ENCODE measurements around the gene IRAG1. TPM values are rescaled to one million over a fixed set of nuclear protein-coding genes. Genes with fewer than 3 reads are reported as not detected.

Gene IRAG1
- total and polyA plus RNA-seq, 2 donors (not counting 1 experiment from before 2014, with no cell fraction given): 0.27 to 0.32 TPM

DNA sequence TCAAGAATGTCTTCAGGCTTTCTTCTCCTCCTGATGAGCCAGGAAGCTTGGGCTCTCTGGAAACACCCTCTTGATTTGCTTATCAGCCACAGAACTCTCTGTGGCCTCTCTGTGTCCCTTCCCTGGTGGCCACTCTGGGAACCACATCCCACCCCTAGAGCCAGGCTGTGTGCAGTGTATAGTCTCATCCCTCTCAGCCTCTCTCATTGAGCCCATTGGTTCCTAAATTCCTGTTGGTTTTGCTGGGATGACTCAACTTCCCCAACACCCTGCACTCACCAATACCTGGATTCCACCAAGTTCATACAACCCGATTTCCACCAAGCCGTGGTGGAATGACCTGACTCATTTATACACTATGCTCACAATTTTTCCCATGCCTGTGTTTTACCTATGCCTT lies 5.2 kb downstream of the IRAG1 start:
- Mint-ChIP-seq H3K27me3 (peaks cover 4% of the 10 kb centered on the region), H3K4me3 (no peak overlapping the region), H3K9me3 (ENCODE audit: insufficient read depth) (no peaks in the 10 kb centered on the region), H3K4me1 (peaks cover 6% of the 10 kb centered on the region), H3K27ac (no peak overlapping the region)
- no peak for ATAC-seq (ENCODE audit: low read depth)
- CTCF ChIA-PET: no interaction called here
- no peaks in the 10 kb centered on the region for H4K20me1 ChIP-seq (ENCODE audit: control insufficient read depth, insufficient read depth, low read length, poor library complexity, severe bottlenecking)
- no peaks in the 10 kb centered on the region for H3K36me3 ChIP-seq (replicated peaks in 1 of 2; ENCODE audit: control extremely low read depth in 1 of 2, control insufficient read depth in 1 of 2, extremely low read depth in 1 of 2, insufficient read depth in 2 of 2, low read length in 1 of 2)
- H3K9me3 ChIP-seq (ENCODE audit: control extremely low read depth in 1 of 3, control insufficient read depth in 2 of 3, insufficient read depth in 1 of 3, low read length in 2 of 3): no peaks in the 10 kb centered on the region
- H3K79me2 ChIP-seq (ENCODE audit: control insufficient read depth, insufficient read depth, low read length): no peaks in the 10 kb centered on the region
- DNase-seq: no peak
- POLR2A ChIA-PET: no interaction called here
- H2AFZ ChIP-seq (ENCODE audit: insufficient read depth, low read depth, low read length, poor library complexity, severe bottlenecking): no peak overlapping the region
- no peak overlapping the region for H3K9ac ChIP-seq (ENCODE audit: low read length)
- H3K27ac ChIP-seq (ENCODE audit: low read length in 2 of 2): no peak overlapping the region
- TF ChIP-seq CTCF (IDR thresholded peaks at IDR 0.05) (peak; percentile 22), EZH2 (IDR thresholded peaks at IDR 0.05; ENCODE audit: borderline replicate concordance, insufficient read depth, low read depth, low read length, poor library complexity, severe bottlenecking) (no peak)
- WGBS (ENCODE audit: insufficient coverage): 100% methylated on average over 2 of the region's 2 CpGs
- H3K4me2 ChIP-seq (replicated peaks; ENCODE audit: low read depth, low read length, poor library complexity, severe bottlenecking): no peak overlapping the region
- intact Hi-C loops (cut with micrococcal nuclease): no loop called here
- no peaks in the 10 kb centered on the region for H3K27me3 ChIP-seq (replicated peaks in 1 of 4; ENCODE audit: control extremely low read depth in 1 of 4, control insufficient read depth in 3 of 4, insufficient read depth in 4 of 4, low read length in 3 of 4)
- H3K4me1 ChIP-seq (ENCODE audit: control insufficient read depth in 2 of 2, insufficient read depth in 2 of 2, low read length in 2 of 2): no peaks in the 10 kb centered on the region
- H3K4me3 ChIP-seq (ENCODE audit: control extremely low read depth in 1 of 5, extremely low read depth in 1 of 5, insufficient read depth in 1 of 5, low read depth in 2 of 5, low read length in 4 of 5): no peak overlapping the region

DNA sequence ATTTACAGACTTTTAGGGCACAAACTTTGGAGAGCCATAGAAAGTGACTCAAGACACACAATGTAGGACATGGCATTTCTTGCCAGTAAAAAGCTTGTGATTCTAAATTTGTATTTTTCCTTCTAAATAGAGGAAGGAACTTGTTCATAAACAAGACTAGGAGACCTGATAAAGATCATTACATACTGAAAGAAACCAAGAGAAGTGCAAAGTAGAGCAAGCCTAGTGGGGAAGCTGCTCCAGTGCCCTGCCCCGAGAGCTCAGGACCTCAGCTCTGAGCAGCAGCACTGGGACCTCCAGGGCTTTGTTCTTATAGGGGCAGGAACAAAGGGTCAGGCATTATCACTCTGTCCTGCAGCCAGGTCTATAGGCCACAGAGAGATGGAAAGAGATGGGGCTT lies 7.2 kb downstream of the IRAG1 start:
- Mint-ChIP-seq H3K4me3 (no peak overlapping the region), H3K4me1 (peaks cover 4% of the 10 kb centered on the region), H3K27me3 (peaks cover 1% of the 10 kb centered on the region), H3K9me3 (ENCODE audit: insufficient read depth) (no peaks in the 10 kb centered on the region), H3K27ac (no peak overlapping the region)
- TF ChIP-seq EZH2 (IDR thresholded peaks at IDR 0.05; ENCODE audit: borderline replicate concordance, insufficient read depth, low read depth, low read length, poor library complexity, severe bottlenecking) (no peak), CTCF (IDR thresholded peaks at IDR 0.05) (no peak)
- no peaks in the 10 kb centered on the region for H3K36me3 ChIP-seq (replicated peaks in 1 of 2; ENCODE audit: control extremely low read depth in 1 of 2, control insufficient read depth in 1 of 2, extremely low read depth in 1 of 2, insufficient read depth in 2 of 2, low read length in 1 of 2)
- DNase-seq: no peak
- H3K4me1 ChIP-seq (ENCODE audit: control insufficient read depth in 2 of 2, insufficient read depth in 2 of 2, low read length in 2 of 2): no peaks in the 10 kb centered on the region
- intact Hi-C loops (cut with micrococcal nuclease): no loop called here
- H3K79me2 ChIP-seq (ENCODE audit: control insufficient read depth, insufficient read depth, low read length): no peaks in the 10 kb centered on the region
- CTCF ChIA-PET: no interaction called here
- H3K27ac ChIP-seq (ENCODE audit: low read length in 2 of 2): no peak overlapping the region
- ATAC-seq (ENCODE audit: low read depth): no peak
- H4K20me1 ChIP-seq (ENCODE audit: control insufficient read depth, insufficient read depth, low read length, poor library complexity, severe bottlenecking): no peaks in the 10 kb centered on the region
- no peak overlapping the region for H2AFZ ChIP-seq (ENCODE audit: insufficient read depth, low read depth, low read length, poor library complexity, severe bottlenecking)
- no peak overlapping the region for H3K4me2 ChIP-seq (replicated peaks; ENCODE audit: low read depth, low read length, poor library complexity, severe bottlenecking)
- H3K4me3 ChIP-seq (ENCODE audit: control extremely low read depth in 1 of 5, extremely low read depth in 1 of 5, insufficient read depth in 1 of 5, low read depth in 2 of 5, low read length in 4 of 5): no peak overlapping the region
- H3K27me3 ChIP-seq (replicated peaks in 1 of 4; ENCODE audit: control extremely low read depth in 1 of 4, control insufficient read depth in 3 of 4, insufficient read depth in 4 of 4, low read length in 3 of 4): no peaks in the 10 kb centered on the region
- no peaks in the 10 kb centered on the region for H3K9me3 ChIP-seq (ENCODE audit: control extremely low read depth in 1 of 3, control insufficient read depth in 2 of 3, insufficient read depth in 1 of 3, low read length in 2 of 3)
- 43% methylated on average over 1 of the region's 1 CpG for WGBS (ENCODE audit: insufficient coverage)
- POLR2A ChIA-PET: no interaction called here
- no peak overlapping the region for H3K9ac ChIP-seq (ENCODE audit: low read length)

All from B cell (primary cell).